HS-5 (cell line): ENCODE data around the gene RAB3D.
"Not testable (repeated sequence)": the region's sequence is repeated elsewhere in the genome, so short reads cannot be mapped to it uniquely, and the experiment has no call there.

Source experiments
- DNase-seq: peaks from one replicate; pipeline ENCODE4 v3.0.0-alpha.2; 2012; ENCODE audit warnings: low read depth

The RAB3D gene

DNA sequence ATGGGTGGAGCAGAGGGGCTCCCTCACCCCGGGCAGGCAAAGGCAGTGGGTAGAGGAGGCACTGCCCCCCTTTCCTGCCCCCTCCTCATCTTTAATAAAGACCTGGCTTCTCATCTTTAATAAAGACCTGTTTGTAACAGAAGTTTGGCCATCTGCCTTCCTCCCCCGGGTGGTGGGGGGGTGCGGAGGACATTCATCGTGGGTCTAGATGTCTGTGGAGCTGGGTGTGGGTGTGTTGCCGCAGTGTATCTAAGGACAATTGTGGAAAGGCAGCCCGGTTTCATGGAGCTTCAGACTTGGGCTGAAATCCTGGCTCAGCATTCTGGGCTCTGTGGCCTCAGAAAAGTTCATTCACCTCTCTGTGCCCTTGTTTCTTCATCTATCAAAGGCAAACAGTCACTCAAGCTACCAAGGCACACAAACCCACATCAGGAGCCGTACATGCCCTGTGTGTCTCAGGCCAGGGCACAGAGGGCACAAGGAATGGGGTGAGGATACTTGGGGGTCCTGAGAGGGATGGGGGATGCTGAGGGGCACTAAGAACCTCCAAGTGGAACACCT is 26.2 kb upstream of the RAB3D start:
- no peak for DNase-seq

DNA sequence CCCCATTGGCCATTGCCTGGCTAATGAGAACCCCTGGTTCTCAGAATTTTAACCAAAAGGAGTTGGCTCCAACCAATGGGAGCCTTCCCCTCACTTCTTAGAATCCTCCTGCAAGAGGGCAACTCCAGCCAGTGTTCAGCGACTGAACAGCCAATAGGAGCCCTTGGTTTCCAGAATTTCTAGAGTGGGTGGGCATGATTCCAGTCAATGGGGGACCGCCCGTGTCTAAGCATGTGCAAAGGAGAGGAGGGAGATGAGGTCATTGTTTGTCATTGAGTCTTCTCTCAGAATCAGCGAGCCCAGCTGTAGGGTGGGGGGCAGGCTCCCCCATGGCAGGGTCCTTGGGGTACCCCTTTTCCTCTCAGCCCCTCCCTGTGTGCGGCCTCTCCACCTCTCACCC is 25.5 kb upstream of the RAB3D start:
- DNase-seq: no peak

- no peak for DNase-seq
Observed at GRCh38 chr19:11364296-11364904, 24.9 kb upstream of the RAB3D start.

- DNase-seq: no peak
Observed at GRCh38 chr19:11363881-11364280, 24.4 kb upstream of the RAB3D start.

DNA sequence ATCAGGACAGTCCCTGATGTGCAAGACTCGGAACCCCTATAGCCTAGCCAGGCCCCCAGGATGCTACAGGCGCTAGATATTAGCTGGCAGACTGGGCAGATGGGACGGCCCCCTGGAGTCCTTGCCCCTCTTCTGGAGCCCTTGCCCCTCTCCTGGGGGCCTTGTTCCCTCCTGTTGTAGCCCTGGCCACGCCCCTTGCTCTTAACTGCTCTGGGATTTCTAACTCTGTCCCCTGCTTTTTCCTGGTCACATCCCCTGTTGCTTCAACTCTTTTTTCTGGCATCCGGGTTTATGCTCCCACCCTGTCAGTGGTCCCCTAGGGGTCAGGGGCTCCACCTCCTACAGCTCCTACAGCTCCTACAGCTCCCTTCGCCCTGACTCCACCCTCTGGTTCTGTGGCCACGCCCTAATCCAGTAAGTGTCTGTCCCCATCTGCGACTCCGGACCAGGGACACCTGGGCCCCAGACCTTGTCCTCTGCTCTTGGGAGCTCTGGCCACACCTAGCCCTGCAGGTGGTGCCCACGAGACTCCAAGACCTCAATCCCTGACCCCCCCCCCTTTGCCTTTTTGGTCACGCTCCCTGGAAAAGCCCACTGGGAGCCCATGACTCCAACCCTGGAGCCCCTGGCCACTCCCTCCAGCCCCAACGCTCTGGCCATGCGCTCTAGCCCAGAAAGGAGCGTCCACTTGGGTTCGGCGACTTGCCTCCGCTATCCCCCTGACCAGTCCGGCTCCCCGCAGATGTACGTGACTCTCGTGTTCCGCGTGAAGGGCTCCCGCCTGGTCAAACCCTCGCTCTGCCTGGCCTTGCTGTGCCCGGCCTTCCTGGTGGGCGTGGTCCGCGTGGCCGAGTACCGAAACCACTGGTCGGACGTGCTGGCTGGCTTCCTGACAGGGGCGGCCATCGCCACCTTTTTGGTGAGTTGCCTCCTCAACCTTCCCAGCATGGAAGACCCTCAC is 22.6 kb upstream of the RAB3D start:
- DNase-seq: no peak

DNA sequence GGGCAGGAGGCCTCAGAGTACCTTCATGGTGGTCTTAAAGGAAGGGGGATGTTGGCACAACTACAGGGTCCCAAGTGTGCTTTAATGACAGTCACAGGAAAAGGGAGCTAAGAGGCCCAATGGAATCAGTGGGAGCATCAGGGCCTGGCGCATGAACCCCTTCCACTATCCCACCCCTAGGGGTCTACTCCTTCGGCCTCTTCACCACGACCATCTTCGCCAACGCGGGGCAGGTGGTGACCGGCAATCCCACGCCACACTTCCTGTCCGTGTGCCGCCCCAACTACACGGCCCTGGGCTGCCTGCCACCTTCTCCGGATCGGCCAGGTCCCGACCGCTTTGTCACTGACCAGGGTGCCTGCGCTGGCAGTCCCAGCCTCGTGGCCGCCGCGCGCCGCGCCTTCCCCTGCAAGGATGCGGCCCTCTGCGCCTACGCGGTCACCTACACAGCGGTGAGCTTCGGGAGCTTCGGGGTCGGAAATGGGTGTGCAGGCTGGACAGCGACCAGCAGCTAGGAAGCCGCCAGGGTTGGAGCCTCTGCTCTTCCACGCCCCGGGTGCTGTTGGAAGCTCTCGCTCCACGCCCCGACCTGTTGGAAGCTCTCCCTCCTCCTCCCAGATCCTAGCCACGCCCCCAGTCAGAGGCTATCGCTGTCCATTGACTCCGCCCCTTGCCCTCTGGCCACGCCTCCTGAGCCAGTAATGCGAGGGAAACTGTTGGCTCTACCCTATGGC is 21.7 kb upstream of the RAB3D start:
- DNase-seq: no peak

GRCh38 chr19:11359421-11359820 is 20.0 kb upstream of the RAB3D start:
- DNase-seq: no peak

DNA sequence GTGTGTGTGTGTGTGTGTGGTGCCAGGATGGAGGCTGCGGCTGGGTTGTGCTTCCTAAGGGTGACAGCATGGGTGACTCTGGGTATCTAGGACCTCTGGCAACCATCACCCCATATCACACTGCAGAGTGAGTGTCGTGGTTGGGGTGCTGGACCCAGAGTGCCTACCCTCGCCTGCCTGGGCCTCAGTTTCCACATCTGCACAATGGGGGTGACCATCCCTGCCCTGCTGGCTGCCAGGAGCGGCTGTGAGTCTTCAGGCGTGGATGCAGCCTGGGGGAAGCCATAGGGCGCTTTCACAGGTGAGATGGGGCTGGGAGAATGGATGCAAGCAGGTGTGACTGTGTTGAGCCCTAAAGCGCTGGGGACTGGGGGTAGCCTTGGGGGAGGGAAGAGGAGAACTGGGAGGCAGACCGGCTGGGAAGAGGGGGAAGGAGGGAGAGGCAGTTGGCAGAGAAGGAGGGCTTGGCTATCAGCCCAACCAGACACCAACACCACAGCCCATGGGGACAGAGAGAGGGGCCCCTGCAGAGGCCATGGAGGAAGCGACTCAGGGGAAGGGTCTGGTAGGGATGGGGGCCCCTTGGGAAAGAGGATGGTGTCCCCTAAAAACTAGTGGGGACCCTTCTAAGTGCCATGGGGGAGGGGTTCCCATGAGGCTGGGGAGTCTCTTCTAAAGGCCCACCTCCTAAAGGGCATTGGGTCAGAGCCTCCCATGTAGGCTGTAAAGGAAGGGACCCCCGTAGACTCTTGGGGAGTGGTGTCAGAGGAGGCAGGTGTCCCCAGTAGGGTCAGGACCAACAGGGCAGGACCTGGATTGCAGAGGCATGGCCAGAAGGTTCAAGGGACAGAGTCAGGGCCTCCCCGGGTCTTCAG is 17.5 kb upstream of the RAB3D start:
- no peak for DNase-seq

DNA sequence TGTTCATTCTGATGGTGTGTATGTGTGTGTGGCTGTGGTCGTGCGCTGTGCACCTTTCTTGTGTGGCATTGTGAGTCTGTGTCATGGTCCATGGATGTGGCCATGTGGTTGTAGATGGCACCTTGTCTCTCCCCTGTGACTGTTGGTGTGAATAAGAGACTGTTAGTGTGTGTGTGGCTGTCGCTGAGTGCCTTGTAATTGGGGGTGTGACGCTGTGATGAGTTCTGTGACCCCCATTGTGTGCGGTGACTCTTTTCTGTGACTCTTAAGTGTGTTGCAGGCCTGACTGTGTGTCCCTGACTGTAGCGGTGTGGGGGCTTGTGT is 16.6 kb upstream of the RAB3D start:
- DNase-seq: no peak

- DNase-seq: peak; percentile 74
Observed at GRCh38 chr19:11355160-11356073, 16.0 kb upstream of the RAB3D start, which contains the start of gene PLPPR2. TSS of gene PLPPR2 (plus strand) at chr19:11355432. CDS start at chr19:11357674, 2,242 bp downstream.

DNA sequence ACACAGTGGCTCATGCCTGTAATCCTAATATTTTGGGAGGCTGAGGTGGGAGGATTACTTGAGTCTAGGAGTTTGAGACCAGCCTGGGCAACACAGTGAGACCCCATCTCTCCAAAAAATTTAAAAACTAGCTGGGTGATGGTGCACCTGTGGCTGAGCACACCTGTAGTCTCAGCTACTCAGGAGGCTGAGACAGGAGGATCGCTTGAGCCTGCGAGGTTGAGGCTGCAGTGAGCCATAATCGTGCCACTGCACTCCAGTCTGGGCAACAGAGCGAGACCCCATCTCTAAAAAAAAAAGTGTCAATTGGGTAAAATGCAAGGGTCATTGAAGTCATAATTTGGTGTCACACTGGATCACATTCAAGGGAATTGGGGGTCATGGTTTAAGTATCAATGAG is 14.6 kb upstream of the RAB3D start:
- DNase-seq: not testable (repeated sequence)

DNA sequence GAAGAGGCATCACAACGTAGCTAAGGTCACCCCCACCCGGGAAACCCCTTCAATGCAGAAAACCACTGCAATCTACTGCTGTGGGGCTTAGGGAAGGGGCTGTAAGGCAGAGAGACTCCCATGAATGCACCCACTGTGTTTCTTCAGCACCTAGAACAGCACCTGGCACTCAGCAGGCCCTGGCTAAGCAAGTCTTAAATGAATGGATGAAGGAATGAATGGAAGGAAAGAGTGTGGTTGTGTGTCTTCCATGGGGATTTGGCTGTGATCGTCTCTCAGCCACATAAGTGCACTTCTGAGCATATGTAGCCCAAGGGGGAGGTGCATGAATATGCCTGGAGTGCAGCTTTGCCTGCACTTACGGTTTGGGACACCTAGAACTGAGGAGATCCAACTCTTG is 9.7 kb upstream of the RAB3D start:
- no peak for DNase-seq

GRCh38 chr19:11347546-11348039 is 8.1 kb upstream of the RAB3D start:
- DNase-seq: no peak

GRCh38 chr19:11346104-11346940 is 6.9 kb upstream of the RAB3D start, which contains the start of the genes CCDC159 and TMEM205:
TSS of gene CCDC159 (plus strand) at chr19:11346519. CDS start at chr19:11346607, 88 bp downstream.
TSS of gene TMEM205 (minus strand) at chr19:11346268. CDS start at chr19:11345619, 649 bp downstream.
- DNase-seq: peak; percentile 99

GRCh38 chr19:11345122-11345803 is 5.8 kb upstream of the RAB3D start:
- no peak for DNase-seq

DNA sequence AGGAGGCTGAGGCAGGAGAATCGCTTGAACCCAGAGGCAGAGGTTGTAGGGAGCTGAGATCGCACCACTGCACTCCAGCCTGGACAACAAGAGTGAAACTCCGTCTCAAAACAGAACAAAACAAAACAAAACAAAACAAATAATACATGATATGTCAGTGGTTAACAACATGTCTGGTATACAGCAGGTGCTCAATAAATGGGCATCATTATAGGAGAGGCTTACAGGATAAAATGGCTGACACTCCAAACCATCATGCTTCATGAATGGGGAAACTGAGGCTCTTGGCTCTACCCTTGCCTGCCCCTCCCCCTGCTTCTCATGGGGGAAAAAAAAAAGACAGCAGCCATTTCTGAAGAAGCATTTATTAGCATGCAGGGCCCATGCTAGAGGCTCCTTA is 3.0 kb upstream of the RAB3D start:
- DNase-seq: no peak

DNA sequence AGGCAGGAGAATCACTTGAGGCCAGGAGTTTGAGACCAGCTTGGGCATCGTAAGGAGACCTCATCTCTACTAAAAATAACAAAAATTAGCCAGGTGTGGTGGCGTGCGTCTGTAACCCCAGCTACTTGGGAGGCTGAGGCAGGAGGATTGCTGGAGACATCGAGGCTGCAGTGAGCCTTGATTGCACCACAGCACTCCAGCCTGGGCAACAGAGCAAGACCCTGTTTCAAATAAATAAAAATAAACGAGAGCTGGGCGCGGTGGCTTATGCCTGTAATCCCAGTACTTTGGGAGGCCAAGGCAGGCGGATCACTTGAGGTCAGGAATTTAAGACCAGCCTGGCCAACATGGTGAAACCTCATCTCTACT is 626 bp upstream of the RAB3D start:
- DNase-seq: not testable (repeated sequence)

DNA sequence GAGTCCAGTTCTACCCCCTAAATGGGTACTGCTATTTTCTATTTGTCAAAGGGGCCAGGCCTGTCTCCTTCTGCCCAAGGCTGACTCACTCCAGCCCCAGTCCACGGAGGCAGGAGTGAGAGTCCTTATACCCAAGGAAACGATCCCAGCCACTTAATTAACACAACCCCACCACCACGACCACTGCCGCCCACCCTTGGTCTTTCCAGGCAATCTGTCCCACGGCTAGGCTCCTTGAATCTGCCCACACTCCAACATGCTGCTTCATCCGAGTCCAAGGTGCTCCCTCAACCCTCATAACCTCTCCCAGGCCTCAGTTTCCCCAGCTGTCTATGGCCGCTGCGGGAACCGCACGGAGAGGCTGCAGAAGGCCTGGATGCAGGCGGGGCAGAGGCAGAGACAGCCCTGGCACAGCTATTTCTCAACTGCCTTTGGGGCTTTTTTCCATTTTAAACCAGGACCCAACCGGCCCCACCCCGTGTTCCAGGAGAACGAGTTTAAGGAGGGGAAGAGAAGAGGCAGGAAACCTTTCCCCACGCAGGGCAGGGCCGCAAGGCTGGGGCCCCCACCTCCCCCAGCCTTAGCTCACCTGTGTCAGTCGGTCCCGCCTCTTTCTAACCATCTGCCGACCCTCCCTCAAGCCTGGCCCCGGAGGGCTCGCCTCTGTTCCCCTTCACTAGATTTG is 746 bp downstream of the RAB3D start:
- DNase-seq: no peak
